SU-DHL-6 (cell line): Measurements from ENCODE around the gene FRMPD1.

Source experiments
- CTCF ChIP-seq: fragments of 200-600 bp; sonication (generic); IDR thresholded peaks from one replicate; pipeline ENCODE4 v1.5.1; 2017; ENCODE audit warnings: antibody characterized with exemption, mild to moderate bottlenecking, low read length, moderate library complexity; ENCODE audit not compliant: insufficient read depth, poor library complexity, severe bottlenecking
- EZH2phosphoT487 ChIP-seq: fragments of 200-600 bp; sonication (generic), shearing (Covaris generic); conservative IDR thresholded peaks from 2 replicates; pipeline ENCODE4 v1.6.1; 2018; ENCODE audit warnings: mild to moderate bottlenecking, antibody characterized with exemption, low read length, moderate library complexity, mixed read lengths

- TF ChIP-seq CTCF (no peak), EZH2phosphoT487 (no peak)
Observed at GRCh38 chr9:37700131-37700530, 49.4 kb downstream of the FRMPD1 start.
